GM18951 (cell line): ENCODE results near the gene SHCBP1.
"Not testable (repeated sequence)": the region's sequence is repeated elsewhere in the genome, so short reads cannot be mapped to it uniquely, and the experiment has no call there.

Experiments
- POLR2A ChIP-seq: IDR thresholded peaks from 4 replicates; pipeline ENCODE4 v1.6.1; 2011; ENCODE audit warnings: mild to moderate bottlenecking; ENCODE audit not compliant: insufficient read length, insufficient read depth; ENCODE audit errors: extremely low read depth
- in situ Hi-C: fragments of 300-500 bp; cut with MboI; formaldehyde crosslinking; loops from one replicate; pipeline ENCODE4 v1.12.0; 2022; ENCODE audit warnings: low sequenced_read_pairs, mixed read lengths, inconsistent platforms; ENCODE audit not compliant: unreplicated experiment

SHCBP1 gene

GRCh38 chr16:46573008-46573833 is 48.0 kb downstream of the SHCBP1 start:
- in situ Hi-C loops: no loop called here
- TF ChIP-seq POLR2A: no peak

DNA sequence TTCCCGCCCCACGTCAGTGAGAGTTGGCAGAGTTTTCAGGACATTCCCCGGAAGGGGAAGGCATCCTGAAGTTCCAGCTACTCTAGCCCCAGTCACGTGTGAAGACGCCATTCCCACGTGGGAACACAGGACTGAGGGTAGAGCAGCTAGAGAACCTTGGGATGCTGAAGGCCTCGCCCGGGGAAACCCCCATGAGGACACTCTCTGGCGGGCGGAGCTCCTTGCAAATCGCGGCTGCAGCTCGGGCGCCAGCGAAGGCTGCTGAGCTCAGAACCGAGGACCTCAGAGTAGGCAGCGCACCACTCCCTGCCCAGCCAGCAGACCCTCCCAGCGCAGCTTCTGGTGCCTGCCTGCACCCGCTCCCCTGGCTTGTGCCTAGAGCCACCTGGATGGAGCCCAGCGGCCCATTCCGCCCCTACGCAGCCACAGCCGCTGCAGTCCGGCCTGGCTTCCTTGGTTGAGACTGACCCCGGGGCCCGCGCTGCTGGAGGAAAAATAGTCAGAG is 51.9 kb downstream of the SHCBP1 start:
- no peak for TF ChIP-seq POLR2A
- in situ Hi-C loops: no loop called here

DNA sequence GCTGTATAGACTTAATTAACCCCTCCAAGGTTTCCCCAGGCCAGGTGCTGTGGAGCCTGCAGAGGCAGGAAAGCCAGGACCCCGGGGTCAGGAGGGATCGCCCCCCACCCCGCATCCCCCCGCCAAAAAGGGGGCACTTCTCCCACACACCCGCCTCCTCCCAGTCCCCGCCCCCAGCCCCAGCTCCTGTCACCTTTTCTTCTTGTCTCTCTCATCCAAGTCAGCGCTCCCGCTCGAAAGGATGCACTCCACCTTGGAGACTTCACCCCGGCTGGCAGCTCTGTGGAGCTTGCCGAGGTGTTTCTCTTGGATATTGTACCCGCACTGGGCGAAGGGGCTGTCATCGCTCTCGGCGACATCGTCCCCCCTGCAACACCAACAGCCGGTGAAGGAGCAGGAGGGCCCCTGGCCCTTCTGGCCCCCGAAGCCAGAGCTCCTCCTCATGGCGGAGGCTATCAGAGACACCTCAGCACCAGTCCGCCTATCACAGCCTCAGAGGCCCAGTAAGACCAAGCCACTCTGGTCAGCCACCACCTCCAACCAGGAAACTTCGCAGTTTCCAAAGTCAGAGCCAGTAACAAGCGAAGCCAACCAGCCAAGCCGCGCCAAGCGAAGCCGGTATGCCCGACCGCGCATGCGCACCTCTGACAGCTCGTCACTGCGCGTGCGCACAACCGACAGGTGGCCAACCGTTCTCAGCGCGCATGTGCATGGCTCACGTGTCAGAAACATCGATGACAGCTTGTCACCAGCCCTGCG is 52.5 kb downstream of the SHCBP1 start:
- in situ Hi-C loops: no loop called here
- TF ChIP-seq POLR2A: no peak

GRCh38 chr16:46562979-46563378 is 58.2 kb downstream of the SHCBP1 start:
- TF ChIP-seq POLR2A: no peak
- in situ Hi-C loops: no loop called here

- no peak for TF ChIP-seq POLR2A
- in situ Hi-C loops: no loop called here
Observed at GRCh38 chr16:46558018-46558417, 63.2 kb downstream of the SHCBP1 start.

DNA sequence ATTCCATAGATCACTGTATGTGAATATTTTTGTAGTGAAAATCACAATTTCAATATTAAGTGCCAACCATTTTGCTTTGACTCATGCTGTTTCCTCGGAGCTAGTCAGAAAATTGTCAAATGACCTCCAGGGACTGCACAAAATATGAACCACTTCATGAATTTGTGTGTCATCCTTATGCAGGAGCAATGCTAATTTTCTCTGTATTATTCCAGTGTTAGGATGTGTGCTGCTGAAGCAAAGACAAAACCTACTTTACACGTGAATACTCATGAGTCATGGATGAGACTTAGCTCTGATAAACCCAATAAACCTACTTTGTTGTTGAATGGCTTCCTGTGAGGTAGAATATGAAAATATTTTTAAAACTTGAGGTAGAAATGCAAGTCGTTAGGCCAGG is 65.2 kb downstream of the SHCBP1 start:
- TF ChIP-seq POLR2A: no peak
- in situ Hi-C loops: no loop called here

GRCh38 chr16:46554435-46554834 is 66.7 kb downstream of the SHCBP1 start:
- in situ Hi-C loops: not testable (repeated sequence)

DNA sequence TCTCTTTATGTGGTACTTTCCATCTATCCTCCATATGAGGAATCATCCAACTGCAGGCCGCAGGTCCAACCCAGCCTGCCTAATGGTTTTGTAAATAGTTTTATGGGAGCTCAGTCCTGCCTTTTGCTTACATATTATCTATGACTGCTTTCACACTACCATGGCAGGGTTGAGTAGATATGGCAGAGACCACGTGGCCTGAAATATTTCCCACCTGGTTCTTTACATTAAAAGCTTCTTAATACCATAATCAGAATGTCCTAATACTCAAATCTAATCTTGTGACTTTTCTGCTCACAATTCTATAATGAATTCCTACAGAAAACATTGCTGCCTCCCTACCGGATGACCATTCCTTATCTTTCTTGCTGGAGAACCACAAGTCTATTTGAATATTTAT is 71.7 kb downstream of the SHCBP1 start:
- in situ Hi-C loops: no loop called here
- TF ChIP-seq POLR2A: no peak
